Measurements from ENCODE around the gene KIRREL3.

Gene KIRREL3

DNA sequence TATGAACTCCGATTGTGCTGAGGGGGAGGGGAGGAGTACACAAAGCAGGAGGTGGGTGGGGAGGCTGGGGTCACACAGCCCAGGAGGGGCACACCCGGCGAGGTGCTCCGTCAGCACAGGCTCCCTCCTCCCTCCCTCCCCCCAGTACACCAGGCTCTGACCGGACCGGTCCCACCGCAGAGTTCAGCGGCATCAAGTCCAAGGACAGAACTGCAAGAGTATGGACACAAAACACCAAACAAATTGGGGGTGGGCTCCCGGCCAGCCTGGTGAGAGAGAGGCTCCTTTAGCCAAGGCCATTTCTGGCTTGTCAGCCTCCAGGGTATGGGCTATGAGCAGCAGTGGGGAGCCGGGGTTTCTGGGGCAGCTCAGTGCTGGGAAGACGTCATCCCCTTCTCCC lies 576.8 kb downstream of the KIRREL3 start:
- TF ChIP-seq POLR2A (IDR thresholded peaks at IDR 0.05; ENCODE audit: low read depth, low read length) = no peak
- FAIRE-seq (no peak), DNase-seq (ENCODE audit: insufficient read length, low spot score) (no peak)

DNA sequence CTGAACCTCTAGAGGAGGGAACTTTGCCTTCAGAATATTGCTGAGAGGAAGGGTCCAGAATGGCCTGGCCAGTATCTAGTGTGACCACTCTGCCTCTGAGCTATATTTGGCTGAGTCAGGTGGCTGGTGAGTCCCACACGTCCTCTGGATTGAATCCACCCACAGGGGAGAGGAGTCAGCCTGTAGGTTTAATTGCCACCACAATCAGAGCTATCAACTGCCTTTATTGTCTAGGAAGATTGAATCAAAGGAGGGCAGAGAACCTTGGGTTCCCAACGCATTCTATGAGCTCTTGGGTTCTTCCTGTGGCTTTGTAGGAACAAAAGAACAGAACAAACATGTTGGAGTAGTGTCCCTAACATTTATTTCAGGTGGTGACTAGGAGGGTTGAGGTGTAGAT lies 577.4 kb downstream of the KIRREL3 start:
- DNase-seq (ENCODE audit: insufficient read length, low spot score) = no peak
- FAIRE-seq = no peak
- no peak for TF ChIP-seq POLR2A (IDR thresholded peaks at IDR 0.05; ENCODE audit: low read depth, low read length)

- FAIRE-seq = no peak
- TF ChIP-seq POLR2A (IDR thresholded peaks at IDR 0.05; ENCODE audit: low read depth, low read length) = no peak
- no peak for DNase-seq (ENCODE audit: insufficient read length, low spot score)
Measured at GRCh38 chr11:126422446-126422845, 578.1 kb downstream of the KIRREL3 start.

DNA sequence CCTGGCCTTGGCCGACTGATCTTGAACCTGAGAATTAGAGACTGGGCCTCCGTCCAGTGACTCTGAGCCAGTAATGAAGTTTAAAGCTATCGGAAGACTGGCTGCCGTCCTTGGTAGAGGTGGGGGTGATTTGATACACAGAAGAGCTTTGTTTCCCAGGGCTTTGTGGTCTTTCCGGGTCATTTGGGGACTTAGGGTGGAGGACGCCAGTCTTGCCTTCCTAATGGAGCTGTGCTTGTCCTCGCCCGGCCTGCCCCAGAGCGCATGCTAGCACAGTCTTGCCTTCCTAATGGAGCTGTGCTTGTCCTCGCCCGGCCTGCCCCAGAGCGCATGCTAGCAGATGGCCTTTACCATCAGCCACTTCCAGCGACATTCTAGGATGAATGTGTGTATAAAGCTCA lies 579.3 kb downstream of the KIRREL3 start:
- FAIRE-seq = no peak
- TF ChIP-seq POLR2A (IDR thresholded peaks at IDR 0.05; ENCODE audit: low read depth, low read length) = no peak

GRCh38 chr11:126420698-126421256 lies 579.8 kb downstream of the KIRREL3 start:
- no peak for FAIRE-seq
- no peak for DNase-seq (ENCODE audit: insufficient read length, low spot score)
- no peak for TF ChIP-seq POLR2A (IDR thresholded peaks at IDR 0.05; ENCODE audit: low read depth, low read length)

More for the DNA sequence above, 579.3 kb downstream of the KIRREL3 start:
- DNase-seq (ENCODE audit: insufficient read length, low spot score) = no peak

DNA sequence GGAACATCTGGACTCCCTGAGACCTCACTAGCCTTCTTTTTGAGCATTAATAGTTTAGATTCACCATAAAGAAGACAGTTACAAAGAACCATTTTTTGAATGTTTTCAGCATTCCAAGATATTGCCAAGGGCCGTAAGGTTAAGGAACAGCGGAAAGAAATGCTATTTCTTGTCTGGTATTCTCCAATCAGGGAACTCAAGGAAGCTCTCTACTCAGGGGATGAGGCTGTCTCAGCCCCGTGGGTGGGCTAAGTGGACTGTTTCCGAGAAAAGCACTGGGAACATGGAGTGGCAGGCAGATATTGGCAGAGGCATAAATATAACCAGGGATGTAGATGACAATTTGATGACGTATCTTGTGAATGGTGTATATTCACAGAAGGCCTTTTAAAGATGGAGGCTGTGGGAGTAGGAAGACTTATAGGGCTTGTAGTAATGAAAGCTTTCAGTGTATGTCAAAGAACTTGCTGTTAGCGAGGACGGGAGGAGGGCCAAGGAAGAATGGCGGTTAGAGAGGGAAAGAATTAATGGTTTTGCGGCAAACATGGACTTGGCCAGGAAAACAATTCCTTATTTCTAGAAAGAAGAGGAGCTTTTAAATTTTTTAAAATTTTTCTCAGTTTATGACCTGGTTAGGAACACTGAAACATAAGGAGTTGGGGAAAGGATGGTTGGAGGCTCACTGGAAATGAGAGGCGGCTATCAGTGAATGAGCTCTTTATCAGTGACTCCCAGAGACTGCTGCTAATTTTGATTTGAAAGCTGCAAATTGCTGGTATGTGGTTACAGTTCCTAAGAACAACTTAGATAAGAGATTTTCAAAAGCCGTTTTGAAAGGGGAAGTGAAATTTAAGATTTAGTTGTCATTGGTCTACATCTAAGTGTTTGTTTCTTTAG lies 580.5 kb downstream of the KIRREL3 start:
- no peak for DNase-seq (ENCODE audit: insufficient read length, low spot score)
- no peak for FAIRE-seq
- TF ChIP-seq POLR2A (IDR thresholded peaks at IDR 0.05; ENCODE audit: low read depth, low read length) = no peak

DNA sequence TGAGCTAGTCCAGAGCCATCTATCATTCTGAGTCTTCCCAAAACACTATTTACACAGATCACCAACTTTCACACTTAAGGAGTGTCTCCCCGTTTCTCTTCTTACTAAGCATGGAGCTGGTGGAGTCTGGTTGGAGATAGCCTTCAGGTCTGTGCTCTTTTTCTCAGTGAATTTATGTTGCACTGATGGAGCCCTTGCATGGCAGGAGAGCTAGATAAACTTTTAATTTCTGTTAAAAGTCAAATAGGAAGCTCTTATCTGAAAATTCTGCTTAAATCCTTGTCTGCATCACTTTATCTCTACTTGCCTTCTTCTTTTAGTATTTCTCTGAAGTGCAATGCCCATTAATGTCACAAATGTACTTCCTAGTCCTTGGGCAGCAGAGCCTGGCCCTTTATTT lies 581.7 kb downstream of the KIRREL3 start:
- TF ChIP-seq POLR2A (IDR thresholded peaks at IDR 0.05; ENCODE audit: low read depth, low read length) = no peak
- no peak for FAIRE-seq
- no peak for DNase-seq (ENCODE audit: insufficient read length, low spot score)

GRCh38 chr11:126417091-126417862 lies 583.3 kb downstream of the KIRREL3 start:
- TF ChIP-seq POLR2A (IDR thresholded peaks at IDR 0.05; ENCODE audit: low read depth, low read length) = no peak
- DNase-seq (ENCODE audit: insufficient read length, low spot score) (no peak), FAIRE-seq (no peak)

DNA sequence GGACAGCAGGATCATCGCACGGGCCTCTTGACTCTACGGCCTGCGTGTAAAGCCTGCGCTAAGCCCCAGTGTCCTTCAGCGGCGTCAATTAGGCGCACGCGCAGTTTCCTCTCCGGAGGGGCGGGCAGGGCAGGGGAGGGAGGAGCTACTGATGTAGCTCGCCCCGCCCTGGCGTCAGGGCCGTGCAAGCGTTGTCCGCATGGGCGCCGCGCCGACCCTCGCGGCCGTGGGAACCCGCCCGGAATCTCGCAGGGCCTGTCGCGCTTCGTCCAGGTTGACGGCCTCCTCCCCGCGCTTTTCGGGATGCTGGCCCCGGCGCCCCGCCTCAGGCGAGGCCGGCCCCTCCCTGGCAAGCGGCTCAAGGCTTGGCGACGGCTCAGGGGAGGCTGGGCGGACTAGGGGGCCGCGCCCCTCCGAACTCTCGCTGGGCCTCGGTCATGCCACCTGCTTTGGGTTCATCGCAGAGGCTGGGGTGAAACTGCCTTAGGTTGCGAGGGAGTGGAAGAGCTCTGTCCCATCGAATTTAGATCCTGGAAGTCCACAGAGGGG lies 584.0 kb downstream of the KIRREL3 start:
- no peak for DNase-seq (ENCODE audit: insufficient read length, low spot score)
- FAIRE-seq = no peak
- no peak for TF ChIP-seq POLR2A (IDR thresholded peaks at IDR 0.05; ENCODE audit: low read depth, low read length)

DNA sequence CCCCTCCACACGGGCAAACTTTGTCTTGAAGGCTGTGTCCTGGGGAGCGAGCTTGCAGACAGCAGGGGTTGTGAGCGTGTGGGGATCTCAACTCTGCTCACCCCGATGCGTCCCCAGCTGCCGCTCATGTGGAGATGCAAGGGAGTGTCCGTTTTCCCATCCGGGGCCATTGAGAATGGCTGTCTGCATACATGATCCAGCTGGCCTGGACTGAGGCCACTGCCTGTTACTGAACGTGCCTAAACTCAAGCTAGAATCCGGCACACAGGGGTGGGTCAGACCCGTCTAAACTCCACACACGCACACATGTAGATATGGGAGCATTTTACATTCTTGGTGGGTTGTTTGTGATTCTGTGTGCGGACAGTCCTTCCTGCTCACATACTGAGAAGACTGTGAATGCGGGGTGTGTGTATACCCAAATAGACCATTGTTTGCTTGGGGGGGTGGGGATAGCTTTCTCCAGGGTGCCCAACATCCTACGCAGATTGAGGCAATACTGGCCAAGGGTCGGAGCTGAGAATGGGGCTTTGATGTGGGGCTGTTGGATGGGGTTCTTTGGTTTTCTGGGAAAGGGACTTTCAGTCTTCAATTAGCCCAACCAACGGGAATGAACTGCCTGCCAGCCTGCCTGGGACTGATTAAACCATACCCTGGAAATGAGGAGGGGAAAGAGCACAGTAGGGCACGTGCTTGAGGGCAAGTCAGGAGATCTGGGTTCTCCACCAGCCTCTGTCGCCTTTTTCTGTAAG lies 584.7 kb downstream of the KIRREL3 start:
- TF ChIP-seq POLR2A (IDR thresholded peaks at IDR 0.05; ENCODE audit: low read depth, low read length) = no peak
- no peak for FAIRE-seq
- DNase-seq (ENCODE audit: insufficient read length, low spot score) = no peak

DNA sequence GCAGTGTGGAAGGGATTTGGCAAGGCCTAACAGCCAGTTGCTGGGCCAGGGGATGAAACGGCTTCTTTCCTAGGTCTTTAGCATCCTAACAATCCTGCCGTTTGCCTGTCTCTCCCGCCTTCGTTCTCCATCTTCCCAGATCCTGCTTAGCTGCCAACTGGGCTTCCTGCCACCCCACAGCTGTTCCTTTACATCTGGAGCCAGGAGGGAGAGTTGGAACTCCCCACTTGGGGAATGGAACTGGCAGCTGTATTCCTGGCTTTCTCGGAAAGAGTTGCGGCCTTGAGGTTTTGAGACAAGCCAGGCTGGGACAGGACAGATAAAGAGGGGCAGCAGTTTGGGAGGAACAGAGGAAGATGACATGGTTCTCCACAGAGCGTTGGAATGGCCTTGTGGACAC lies 585.4 kb downstream of the KIRREL3 start:
- no peak for DNase-seq (ENCODE audit: insufficient read length, low spot score)
- FAIRE-seq = no peak
- no peak for TF ChIP-seq POLR2A (IDR thresholded peaks at IDR 0.05; ENCODE audit: low read depth, low read length)

- no peak for DNase-seq (ENCODE audit: insufficient read length, low spot score)
- FAIRE-seq = no peak
- TF ChIP-seq POLR2A (IDR thresholded peaks at IDR 0.05; ENCODE audit: low read depth, low read length) = no peak
Measured at GRCh38 chr11:126414615-126415014, 586.0 kb downstream of the KIRREL3 start.

GRCh38 chr11:126413843-126414405 lies 586.6 kb downstream of the KIRREL3 start:
- no peak for DNase-seq (ENCODE audit: insufficient read length, low spot score)
- FAIRE-seq = no peak
- TF ChIP-seq POLR2A (IDR thresholded peaks at IDR 0.05; ENCODE audit: low read depth, low read length) = no peak
